Osteoblast (primary cell): Measurements from ENCODE around the gene GRAMD1B. TPM values are rescaled to one million over a fixed set of nuclear protein-coding genes. Genes with fewer than 3 reads are reported as not detected.

ENCODE experiments used
- DNase-seq: peaks from one replicate; pipeline ENCODE4 v3.0.0; 2011; ENCODE audit warnings: low spot score, mixed read lengths; ENCODE audit not compliant: insufficient read length; ENCODE audit errors: missing footprints
- H2AFZ ChIP-seq: 2 replicates; pipeline ENCODE4 v1.6.0; 2011; ENCODE audit warnings: mild to moderate bottlenecking, low read length
- H3K27ac ChIP-seq: 2 replicates; pipeline ENCODE4 v1.5.1; 2011; ENCODE audit warnings: mild to moderate bottlenecking, low read depth, low read length, moderate library complexity
- H3K27me3 ChIP-seq: 2 replicates; pipeline ENCODE4 v1.6.0; 2012; ENCODE audit warnings: mild to moderate bottlenecking, control low read depth, inconsistent platforms, low read length, moderate library complexity; ENCODE audit not compliant: insufficient read depth
- H3K36me3 ChIP-seq: 2 replicates; pipeline ENCODE4 v1.5.1; 2011; ENCODE audit warnings: mild to moderate bottlenecking, low read length, control low read depth, moderate library complexity; ENCODE audit not compliant: insufficient read depth
- H3K4me1 ChIP-seq: 2 replicates; pipeline ENCODE4 v1.5.1; 2011; ENCODE audit warnings: mild to moderate bottlenecking, low read length, control low read depth, moderate library complexity; ENCODE audit not compliant: insufficient read depth
- H3K4me2 ChIP-seq: 2 replicates; pipeline ENCODE4 v1.6.0; 2011; ENCODE audit warnings: mild to moderate bottlenecking, low read length; ENCODE audit not compliant: insufficient read depth
- H3K4me3 ChIP-seq: fragments of 200-600 bp; sonication (generic); 3 replicates; pipeline ENCODE4 v1.5.1; 2012; ENCODE audit warnings: mild to moderate bottlenecking, low read length, inconsistent platforms; ENCODE audit not compliant: insufficient read depth
- H3K79me2 ChIP-seq: 2 replicates; pipeline ENCODE4 v1.6.0; 2012; ENCODE audit warnings: mild to moderate bottlenecking, low read length, control low read depth, inconsistent platforms; ENCODE audit not compliant: insufficient read depth
- H3K9me3 ChIP-seq: 2 replicates; pipeline ENCODE4 v1.5.1; 2011; ENCODE audit warnings: low read depth, low read length, control low read depth
- H4K20me1 ChIP-seq: 2 replicates; pipeline ENCODE4 v1.6.0; 2012; ENCODE audit warnings: mild to moderate bottlenecking, low read length, control low read depth; ENCODE audit not compliant: insufficient read depth
- total RNA-seq: library from RNA; depleted of rRNA; stranded (reverse); fragments of >200 nt; gene quantifications from 2 replicates; pipeline ENCODE4 v1.2.3, GENCODE V29; 2012
- TF ChIP-seq, protein P1 (sequence below): IDR thresholded peaks from 2 replicates; pipeline ENCODE4 v1.5.1; 2011; ENCODE audit warnings: mild to moderate bottlenecking, low read depth, low read length, moderate library complexity; ENCODE audit errors: extremely low read depth

Gene GRAMD1B
- total RNA-seq, 1 donor: 15.2 TPM

DNA sequence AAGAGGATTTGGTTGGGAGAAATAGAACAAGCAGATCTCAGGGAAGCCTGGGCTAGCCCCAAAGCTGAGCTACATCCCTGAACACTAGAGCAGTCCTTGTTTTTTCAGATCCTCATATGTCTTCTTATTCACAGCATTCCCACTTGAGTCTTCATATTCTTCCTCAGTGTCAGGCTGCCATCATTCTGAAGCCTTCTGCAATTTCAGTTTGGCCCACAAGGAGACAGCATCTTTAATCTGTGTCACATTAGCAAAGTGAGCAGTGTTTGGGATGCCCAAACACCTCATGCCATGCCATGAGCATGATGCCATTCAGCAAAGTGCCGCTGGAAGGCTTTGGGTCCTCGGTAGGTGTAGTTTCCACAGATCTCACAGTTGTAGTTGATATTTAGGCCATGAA is 167.8 kb downstream of the GRAMD1B start:
- Histone ChIP-seq H3K4me2 (no peak overlapping the region), H2AFZ (no peak overlapping the region)

DNA sequence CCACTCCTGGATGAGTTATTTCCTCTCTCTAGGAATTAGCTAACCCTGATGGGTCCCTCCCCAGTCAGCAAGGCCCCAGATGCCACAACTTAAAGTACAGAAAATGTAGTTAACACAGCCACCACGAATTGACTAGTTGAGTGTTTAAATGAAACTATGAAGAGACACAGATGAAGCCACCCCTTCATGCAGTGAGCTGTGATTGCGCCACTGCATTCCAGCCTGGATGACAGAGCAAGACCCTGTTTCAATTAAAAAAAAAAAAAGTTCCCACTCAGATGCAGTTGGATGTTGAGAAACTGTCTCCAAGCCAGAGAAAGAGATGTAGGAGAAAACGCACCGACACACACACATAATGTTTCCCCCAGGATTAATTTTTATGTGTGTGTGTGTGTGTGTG is 171.1 kb downstream of the GRAMD1B start:
- no peak for DNase-seq

More for the DNA sequence above, 167.8 kb downstream of the GRAMD1B start:
- no peaks in the 10 kb centered on the region for H3K27me3 ChIP-seq
- H3K4me1 ChIP-seq: peaks cover 21% of the 10 kb centered on the region
- no peaks in the 10 kb centered on the region for H3K79me2 ChIP-seq
- H4K20me1 ChIP-seq: peaks cover 13% of the 10 kb centered on the region
- no peak for DNase-seq
- H3K9me3 ChIP-seq: no peaks in the 10 kb centered on the region
- H3K4me3 ChIP-seq: no peak overlapping the region
- no peak overlapping the region for H3K27ac ChIP-seq
- peaks cover 25% of the 10 kb centered on the region for H3K36me3 ChIP-seq
- TF ChIP-seq, protein P1, sequence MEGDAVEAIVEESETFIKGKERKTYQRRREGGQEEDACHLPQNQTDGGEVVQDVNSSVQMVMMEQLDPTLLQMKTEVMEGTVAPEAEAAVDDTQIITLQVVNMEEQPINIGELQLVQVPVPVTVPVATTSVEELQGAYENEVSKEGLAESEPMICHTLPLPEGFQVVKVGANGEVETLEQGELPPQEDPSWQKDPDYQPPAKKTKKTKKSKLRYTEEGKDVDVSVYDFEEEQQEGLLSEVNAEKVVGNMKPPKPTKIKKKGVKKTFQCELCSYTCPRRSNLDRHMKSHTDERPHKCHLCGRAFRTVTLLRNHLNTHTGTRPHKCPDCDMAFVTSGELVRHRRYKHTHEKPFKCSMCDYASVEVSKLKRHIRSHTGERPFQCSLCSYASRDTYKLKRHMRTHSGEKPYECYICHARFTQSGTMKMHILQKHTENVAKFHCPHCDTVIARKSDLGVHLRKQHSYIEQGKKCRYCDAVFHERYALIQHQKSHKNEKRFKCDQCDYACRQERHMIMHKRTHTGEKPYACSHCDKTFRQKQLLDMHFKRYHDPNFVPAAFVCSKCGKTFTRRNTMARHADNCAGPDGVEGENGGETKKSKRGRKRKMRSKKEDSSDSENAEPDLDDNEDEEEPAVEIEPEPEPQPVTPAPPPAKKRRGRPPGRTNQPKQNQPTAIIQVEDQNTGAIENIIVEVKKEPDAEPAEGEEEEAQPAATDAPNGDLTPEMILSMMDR: peak; percentile 23

DNA sequence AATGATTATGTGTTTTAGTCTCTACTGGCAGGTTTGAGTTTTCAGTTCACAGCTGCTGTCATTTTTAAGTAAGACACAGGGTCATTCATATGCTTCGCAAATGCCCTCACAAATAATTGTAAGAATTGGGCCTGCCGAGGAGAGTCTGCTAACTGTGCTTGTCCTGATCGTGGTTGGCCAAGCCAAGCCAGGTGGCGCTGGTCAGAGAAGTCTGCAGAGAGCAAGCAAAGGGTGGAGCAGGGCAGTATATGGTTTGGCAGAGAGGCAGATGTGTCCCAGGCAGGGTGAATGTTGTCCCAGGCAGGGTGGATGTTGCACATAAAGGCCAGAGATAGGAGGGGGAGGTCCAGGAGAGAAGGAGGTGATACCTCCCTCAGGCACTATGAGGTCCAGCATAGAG is 171.7 kb downstream of the GRAMD1B start:
- TF ChIP-seq, protein P1: no peak
- Histone ChIP-seq H3K4me3 (no peak overlapping the region), H3K36me3 (peaks cover 29% of the 10 kb centered on the region), H3K4me2 (no peak overlapping the region), H4K20me1 (peaks cover 5% of the 10 kb centered on the region), H3K9me3 (no peaks in the 10 kb centered on the region), H3K4me1 (peaks cover 12% of the 10 kb centered on the region), H3K27me3 (no peaks in the 10 kb centered on the region), H3K27ac (no peak overlapping the region), H2AFZ (no peak overlapping the region), H3K79me2 (no peaks in the 10 kb centered on the region)
- DNase-seq: no peak

More for the DNA sequence above, 171.1 kb downstream of the GRAMD1B start:
- no peaks in the 10 kb centered on the region for H3K9me3 ChIP-seq
- H3K4me3 ChIP-seq: no peak overlapping the region
- H4K20me1 ChIP-seq: peaks cover 5% of the 10 kb centered on the region
- TF ChIP-seq, protein P1: no peak
- H3K79me2 ChIP-seq: no peaks in the 10 kb centered on the region
- H3K36me3 ChIP-seq: peaks cover 29% of the 10 kb centered on the region
- peaks cover 12% of the 10 kb centered on the region for H3K4me1 ChIP-seq
- no peak overlapping the region for H2AFZ ChIP-seq
- peak overlapping the region; percentile 5 for H3K4me2 ChIP-seq
- H3K27me3 ChIP-seq: no peaks in the 10 kb centered on the region
- H3K27ac ChIP-seq: peak overlapping the region; percentile 4

DNA sequence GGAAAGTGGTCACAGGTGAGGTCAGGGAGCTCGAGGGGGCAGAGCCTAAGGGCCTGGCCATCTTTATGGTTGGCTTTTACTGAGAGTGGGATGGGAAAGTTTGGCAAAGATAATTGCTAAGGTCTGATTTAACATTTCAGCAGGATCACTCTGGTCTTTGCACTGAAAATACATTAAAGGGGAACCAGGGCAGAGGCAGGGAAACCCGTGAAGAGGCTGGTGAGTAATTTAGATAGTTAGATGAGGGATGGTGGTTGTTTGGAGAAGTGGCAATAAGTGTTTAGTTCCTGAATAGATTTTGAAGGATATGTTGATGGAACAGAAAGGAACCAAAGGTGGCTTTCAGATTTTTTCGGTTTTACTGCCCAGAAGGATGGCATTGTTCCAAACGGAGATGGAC is 173.6 kb downstream of the GRAMD1B start:
- DNase-seq: no peak
- Histone ChIP-seq H3K4me3 (no peak overlapping the region), H3K79me2 (no peaks in the 10 kb centered on the region), H3K4me1 (peaks cover 12% of the 10 kb centered on the region), H2AFZ (no peak overlapping the region), H3K27ac (no peak overlapping the region), H3K9me3 (no peaks in the 10 kb centered on the region), H4K20me1 (peaks cover 5% of the 10 kb centered on the region), H3K4me2 (no peak overlapping the region), H3K27me3 (no peaks in the 10 kb centered on the region), H3K36me3 (peaks cover 39% of the 10 kb centered on the region)
- TF ChIP-seq, protein P1: no peak
